Activated CD8-positive, alpha-beta T cell treated with anti-CD3 and anti-CD28 coated beads for 36 hours (primary cell): ENCODE results near the gene EBF4. TPM values are rescaled to one million over a fixed set of nuclear protein-coding genes. Genes with fewer than 3 reads are reported as not detected.
A peak's percentile ranks its signal among the peaks of the same experiment; 100 is the strongest.

Experiments used
- ATAC-seq: fragments of 200-7000 bp; cut with Tn5 transposase; one replicate; pipeline ENCODE4 v1.10.0; 2021; ENCODE audit warnings: mild to moderate bottlenecking, moderate library complexity
- CTCF ChIA-PET: fragments of 350-600 bp; sonication (Branson Sonifier 250); formaldehyde crosslinking; loops from one replicate; lab custom pipeline; 2021; ENCODE audit warnings: antibody characterized with exemption; lab: Charles Lee
- POLR2A ChIA-PET: fragments of 350-600 bp; sonication (Branson Sonifier 250); formaldehyde crosslinking; loops from one replicate; lab custom pipeline; 2021; ENCODE audit warnings: antibody characterized with exemption; lab: Charles Lee
- DNase-seq: peaks from one replicate; pipeline ENCODE4 v3.0.0-alpha.2; 2020
- H3K27ac Mint-ChIP-seq: one replicate; pipeline ENCODE4 v1.8.0; 2021; ENCODE audit warnings: mild to moderate bottlenecking, mixed read lengths
- H3K27me3 Mint-ChIP-seq: one replicate; pipeline ENCODE4 v1.8.0; 2021; ENCODE audit warnings: mixed read lengths
- H3K36me3 Mint-ChIP-seq: one replicate; pipeline ENCODE4 v1.8.0; 2021; ENCODE audit warnings: low read depth, mixed read lengths
- H3K4me1 Mint-ChIP-seq: one replicate; pipeline ENCODE4 v1.8.0; 2021; ENCODE audit warnings: low read depth, mixed read lengths
- H3K4me3 Mint-ChIP-seq: one replicate; pipeline ENCODE4 v1.8.0; 2021; ENCODE audit warnings: mild to moderate bottlenecking, moderate library complexity, mixed read lengths
- H3K9me3 Mint-ChIP-seq: one replicate; pipeline ENCODE4 v1.8.0; 2021; ENCODE audit warnings: mixed read lengths
- intact Hi-C: fragments of 100-400 bp; cut with micrococcal nuclease; formaldehyde crosslinking; loops from one replicate; pipeline ENCODE4 v1.10.0; 2022
- total RNA-seq, 2 experiments: library from RNA; stranded (reverse); gene quantifications; one replicate each; pipeline ENCODE4 v1.2.3, GENCODE V29; 2021
- TF ChIP-seq, protein P1 (sequence below): fragments of 200-600 bp; IDR thresholded peaks from one replicate; pipeline ENCODE4 v1.8.0; 2022; ENCODE audit warnings: antibody characterized with exemption, mild to moderate bottlenecking

The EBF4 gene
- total RNA-seq, 2 experiments from 2014 or later, result 1.1 to 1.2 TPM

DNA sequence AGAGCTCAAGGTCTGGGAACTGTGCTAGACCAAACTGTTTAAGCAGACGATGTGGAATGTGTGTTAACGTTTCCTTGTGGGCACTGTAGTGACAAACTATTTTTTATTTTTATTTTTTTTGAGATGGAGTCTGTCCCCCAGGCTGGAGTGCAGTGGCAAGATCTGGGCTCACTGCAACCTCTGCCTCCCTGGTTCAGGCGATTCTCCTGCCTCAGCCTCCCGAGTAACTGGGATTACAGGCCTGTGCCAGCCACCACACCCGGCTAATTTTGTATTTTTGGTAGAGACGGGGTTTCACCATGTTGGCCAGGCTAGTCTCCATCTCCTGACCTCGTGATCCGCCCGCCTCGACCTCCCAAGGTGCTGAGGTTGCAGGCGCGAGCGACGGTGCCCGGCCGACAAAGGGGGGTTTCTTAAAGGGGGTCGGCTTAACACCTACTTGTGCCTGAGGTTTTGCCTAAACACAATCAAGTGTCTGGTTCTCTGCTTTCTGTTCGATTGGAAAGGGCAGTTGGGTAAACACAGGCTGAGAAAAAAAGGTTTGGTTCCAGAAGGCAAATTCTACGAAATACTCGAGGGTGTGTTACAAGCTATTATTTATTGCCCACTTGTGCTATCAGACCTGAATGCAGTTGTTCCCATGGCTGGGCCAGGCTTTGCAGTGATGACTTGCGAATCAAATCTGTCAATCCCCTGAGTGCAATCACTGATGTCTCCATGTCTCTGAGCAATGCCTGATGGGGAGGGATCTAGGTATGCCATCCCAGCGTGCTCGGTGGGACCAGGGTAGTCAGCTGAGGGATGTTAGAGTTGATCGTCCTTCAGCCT, 38.8 kb upstream of the EBF4 start:
- intact Hi-C loops, result no loop called here
- CTCF ChIA-PET, result interaction anchor here (9.3 kb wide), 1 partner anchor 131 kb away, joined by 103 read pairs; no protein-coding TSS in a partner anchor
- peaks cover 43% of the 10 kb centered on the region for H3K4me1 Mint-ChIP-seq
- peaks cover 61% of the 10 kb centered on the region for H3K36me3 Mint-ChIP-seq
- H3K9me3 Mint-ChIP-seq, result no peaks in the 10 kb centered on the region
- POLR2A ChIA-PET, result interaction anchor here (0.7 to 9.2 kb wide), 13 partner anchors 10 to 198 kb away, joined by 3 to 156 read pairs (median 4); partner anchors contain the start of genes IDH3B, PCED1A, SNRPB and VPS16
- H3K27ac Mint-ChIP-seq, result peak overlapping the region; percentile 90
- H3K27me3 Mint-ChIP-seq, result no peaks in the 10 kb centered on the region
- TF ChIP-seq, protein P1, sequence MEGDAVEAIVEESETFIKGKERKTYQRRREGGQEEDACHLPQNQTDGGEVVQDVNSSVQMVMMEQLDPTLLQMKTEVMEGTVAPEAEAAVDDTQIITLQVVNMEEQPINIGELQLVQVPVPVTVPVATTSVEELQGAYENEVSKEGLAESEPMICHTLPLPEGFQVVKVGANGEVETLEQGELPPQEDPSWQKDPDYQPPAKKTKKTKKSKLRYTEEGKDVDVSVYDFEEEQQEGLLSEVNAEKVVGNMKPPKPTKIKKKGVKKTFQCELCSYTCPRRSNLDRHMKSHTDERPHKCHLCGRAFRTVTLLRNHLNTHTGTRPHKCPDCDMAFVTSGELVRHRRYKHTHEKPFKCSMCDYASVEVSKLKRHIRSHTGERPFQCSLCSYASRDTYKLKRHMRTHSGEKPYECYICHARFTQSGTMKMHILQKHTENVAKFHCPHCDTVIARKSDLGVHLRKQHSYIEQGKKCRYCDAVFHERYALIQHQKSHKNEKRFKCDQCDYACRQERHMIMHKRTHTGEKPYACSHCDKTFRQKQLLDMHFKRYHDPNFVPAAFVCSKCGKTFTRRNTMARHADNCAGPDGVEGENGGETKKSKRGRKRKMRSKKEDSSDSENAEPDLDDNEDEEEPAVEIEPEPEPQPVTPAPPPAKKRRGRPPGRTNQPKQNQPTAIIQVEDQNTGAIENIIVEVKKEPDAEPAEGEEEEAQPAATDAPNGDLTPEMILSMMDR, result no peak
- ATAC-seq (no peak), DNase-seq (no peak)
- H3K4me3 Mint-ChIP-seq, result peak overlapping the region; percentile 89

DNA sequence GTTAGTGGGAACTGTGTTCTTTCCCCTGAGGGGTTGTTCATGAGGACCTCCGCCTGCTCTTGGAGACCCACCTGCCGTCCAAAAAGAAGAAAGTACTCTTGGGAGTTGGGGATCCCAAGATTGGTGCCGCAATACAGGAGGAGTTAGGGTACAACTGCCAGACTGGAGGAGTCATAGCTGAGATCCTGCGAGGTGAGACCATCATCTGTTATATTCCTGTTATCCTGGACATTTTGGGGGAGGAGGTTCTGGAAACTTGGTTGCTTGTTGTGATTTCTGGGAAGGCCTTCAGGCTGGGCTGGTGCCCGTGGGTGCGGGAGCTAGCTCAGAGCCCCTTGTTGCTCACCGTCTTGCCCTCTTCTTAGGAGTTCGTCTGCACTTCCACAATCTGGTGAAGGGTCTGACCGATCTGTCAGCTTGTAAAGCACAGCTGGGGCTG, 38.2 kb upstream of the EBF4 start:
- peak overlapping the region; percentile 90 for H3K27ac Mint-ChIP-seq
- DNase-seq, result no peak
- ATAC-seq, result no peak
- peak overlapping the region; percentile 89 for H3K4me3 Mint-ChIP-seq
- no peaks in the 10 kb centered on the region for H3K9me3 Mint-ChIP-seq
- peaks cover 46% of the 10 kb centered on the region for H3K4me1 Mint-ChIP-seq
- peaks cover 66% of the 10 kb centered on the region for H3K36me3 Mint-ChIP-seq
- intact Hi-C loops, result no loop called here
- ChIA-PET CTCF (interaction anchor here (9.3 kb wide), 1 partner anchor 132 kb away, joined by 103 read pairs; no protein-coding TSS in a partner anchor), POLR2A (interaction anchor here (0.7 to 9.2 kb wide), 8 partner anchors 10 to 390 kb away, joined by 3 to 156 read pairs (median 5); partner anchors contain the start of genes IDH3B, SNRPB and ZNF343)
- no peaks in the 10 kb centered on the region for H3K27me3 Mint-ChIP-seq
- TF ChIP-seq, protein P1, result no peak

DNA sequence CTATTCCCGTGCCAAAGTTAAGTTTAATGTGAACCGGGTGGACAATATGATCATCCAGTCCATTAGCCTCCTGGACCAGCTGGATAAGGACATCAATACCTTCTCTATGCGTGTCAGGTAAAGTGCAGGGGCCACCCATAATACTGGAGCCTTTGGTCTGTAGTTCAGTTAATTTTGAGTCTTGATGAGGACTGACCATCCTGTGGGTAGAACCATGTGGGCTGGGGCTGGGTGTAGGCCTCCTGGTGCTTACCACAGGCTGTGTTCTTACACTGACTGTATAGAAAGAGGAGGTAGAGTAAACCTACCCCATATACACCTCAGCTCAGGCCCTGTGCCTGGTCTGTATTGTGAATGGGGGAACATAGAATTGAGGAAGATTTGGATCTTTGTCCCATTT, 37.7 kb upstream of the EBF4 start:
- Mint-ChIP-seq H3K27ac (peak overlapping the region; percentile 90), H3K9me3 (no peaks in the 10 kb centered on the region), H3K36me3 (peaks cover 69% of the 10 kb centered on the region), H3K4me3 (peak overlapping the region; percentile 89), H3K4me1 (peaks cover 42% of the 10 kb centered on the region), H3K27me3 (no peaks in the 10 kb centered on the region)
- TF ChIP-seq, protein P1, result no peak
- no peak for ATAC-seq
- no peak for DNase-seq
- intact Hi-C loops, result no loop called here
- ChIA-PET CTCF (interaction anchor here (1.5 to 9.3 kb wide), 2 partner anchors 132 to 133 kb away, joined by 4 to 103 read pairs; no protein-coding TSS in a partner anchor), POLR2A (interaction anchor here (0.7 to 9.2 kb wide), 7 partner anchors 9 to 389 kb away, joined by 3 to 156 read pairs (median 4); partner anchors contain the start of genes IDH3B, SNRPB and ZNF343)

DNA sequence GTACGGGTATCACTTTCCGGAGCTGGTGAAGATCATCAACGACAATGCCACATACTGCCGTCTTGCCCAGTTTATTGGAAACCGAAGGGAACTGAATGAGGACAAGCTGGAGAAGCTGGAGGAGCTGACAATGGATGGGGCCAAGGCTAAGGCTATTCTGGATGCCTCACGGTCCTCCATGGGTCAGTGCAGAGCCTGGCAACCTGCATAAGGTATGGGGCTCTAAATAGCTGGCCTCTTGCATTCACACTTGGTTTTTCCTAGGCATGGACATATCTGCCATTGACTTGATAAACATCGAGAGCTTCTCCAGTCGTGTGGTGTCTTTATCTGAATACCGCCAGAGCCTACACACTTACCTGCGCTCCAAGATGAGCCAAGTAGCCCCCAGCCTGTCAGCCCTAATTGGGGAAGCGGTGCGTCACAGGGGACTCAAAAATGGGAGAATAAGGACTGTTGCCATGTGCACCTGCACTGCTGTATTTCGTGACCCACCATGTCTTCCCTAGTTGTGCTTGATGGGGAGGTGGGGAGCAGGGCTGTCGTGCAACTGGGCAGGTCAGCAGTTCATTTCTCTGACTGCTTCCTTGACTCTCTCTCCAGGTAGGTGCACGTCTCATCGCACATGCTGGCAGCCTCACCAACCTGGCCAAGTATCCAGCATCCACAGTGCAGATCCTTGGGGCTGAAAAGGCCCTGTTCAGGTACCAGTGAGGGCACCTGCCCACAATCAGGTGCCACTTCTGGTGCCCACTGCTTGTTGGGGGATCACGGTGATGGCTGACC, 37.1 kb upstream of the EBF4 start:
- no peaks in the 10 kb centered on the region for H3K9me3 Mint-ChIP-seq
- peak overlapping the region; percentile 90 for H3K27ac Mint-ChIP-seq
- peaks cover 35% of the 10 kb centered on the region for H3K4me1 Mint-ChIP-seq
- DNase-seq, result no peak
- ChIA-PET CTCF (interaction anchor here (1.5 kb wide), 1 partner anchor 134 kb away, joined by 4 read pairs; no protein-coding TSS in a partner anchor), POLR2A (interaction anchor here (1.0 to 9.2 kb wide), 6 partner anchors 8 to 1328 kb away, joined by 3 to 156 read pairs (median 5); partner anchors contain the start of genes IDH3B, SNRPB and ZNF343)
- no peak for ATAC-seq
- no peaks in the 10 kb centered on the region for H3K27me3 Mint-ChIP-seq
- H3K36me3 Mint-ChIP-seq, result peaks cover 70% of the 10 kb centered on the region
- TF ChIP-seq, protein P1, result no peak
- H3K4me3 Mint-ChIP-seq, result peak overlapping the region; percentile 89
- intact Hi-C loops, result no loop called here
